Upper lobe of left lung (tissue), 6 donors: ENCODE results near the gene SERPINA5. TPM values are rescaled to one million over a fixed set of nuclear protein-coding genes. Genes with fewer than 3 reads are reported as not detected.
A peak's percentile ranks its signal among the peaks of the same experiment; 100 is the strongest.

Experiments
- ATAC-seq, 2 donors: fragments of 200-7000 bp; cut with Tn5 transposase; one replicate each; pipeline ENCODE4 v1.9.1; 2022; ENCODE audit warnings: mild to moderate bottlenecking in 2 of 2, moderate library complexity in 2 of 2; ENCODE audit not compliant: low FRiP score in 2 of 2
- DNase-seq, 2 donors: peaks; one replicate each; pipeline ENCODE4 v3.0.0-alpha.2; 2019 to 2020
- H3K27ac ChIP-seq, 4 donors: fragments of 200-600 bp; sonication (generic); one replicate each; pipeline ENCODE4 v1.5.1; 2016 to 2019
- H3K27me3 ChIP-seq, 4 donors: fragments of 200-600 bp; sonication (generic); one replicate each; pipeline ENCODE4 v1.5.1; 2017 to 2019
- H3K36me3 ChIP-seq, 4 donors: fragments of 200-600 bp; sonication (generic); one replicate each; pipeline ENCODE4 v1.5.1; 2016 to 2019
- H3K4me1 ChIP-seq, 4 donors: fragments of 200-600 bp; sonication (generic); one replicate each; pipeline ENCODE4 v1.5.1; 2018 to 2019
- H3K4me3 ChIP-seq, 4 donors: fragments of 200-600 bp; sonication (generic); one replicate each; pipeline ENCODE4 v1.5.1; 2017 to 2019; ENCODE audit warnings: mild to moderate bottlenecking in 2 of 4, moderate library complexity in 1 of 4
- H3K9me3 ChIP-seq, 4 donors: fragments of 200-600 bp; sonication (generic); one replicate each; pipeline ENCODE4 v1.5.1; 2018 to 2019
- EP300 ChIP-seq, 4 donors: sonication (generic); formaldehyde crosslinking; IDR thresholded peaks; one replicate each; pipeline ENCODE4 v1.5.1; 2017; ENCODE audit warnings: antibody characterized with exemption in 4 of 4, control low read depth in 2 of 4
- POLR2A ChIP-seq, 4 donors: fragments of 450-650 bp; IDR thresholded peaks; one replicate each; pipeline ENCODE4 v1.5.1; 2016 to 2017; ENCODE audit warnings: antibody characterized with exemption in 4 of 4, mild to moderate bottlenecking in 2 of 4
- POLR2AphosphoS5 ChIP-seq, 2 donors: sonication (generic); formaldehyde crosslinking; IDR thresholded peaks; one replicate each; pipeline ENCODE4 v1.5.1; 2017; ENCODE audit warnings: antibody characterized with exemption in 2 of 2
- WGBS, 2 donors: methylation state at CpG; one replicate each; pipeline ENCODE4 v1.1.5; 2017 to 2018; 5-methylcytosine and 5-hydroxymethylcytosine counted together
- total RNA-seq, 6 donors: library from RNA; depleted of rRNA in 4 of 6; stranded (reverse); fragments of >200 nt in 4 of 6; gene quantifications; one replicate each; pipeline versions ENCODE4 v1.1.0 to v1.2.1, GENCODE V29; 2016 to 2021
- TF ChIP-seq, protein P1 (sequence below), 6 experiments: fragments of 450-650 bp in 4 of 6; fragments of 200-600 bp in 2 of 6; sonication (generic) in 2 of 6; IDR thresholded peaks; one replicate each; pipeline ENCODE4 v1.5.1; 2016 to 2019; ENCODE audit warnings: antibody characterized with exemption in 6 of 6
- donor health status: DM: no; HTN: no; CAD: no; lungs with moderate emphysema.
- donor health status: DM: no; HTN: yes; CAD: no; lungs with severe emphysema.

SERPINA5 gene
- total RNA-seq, 6 donors from 2014 or later: 1.2 to 2.5 (median 1.5) TPM; not detected in 3

DNA sequence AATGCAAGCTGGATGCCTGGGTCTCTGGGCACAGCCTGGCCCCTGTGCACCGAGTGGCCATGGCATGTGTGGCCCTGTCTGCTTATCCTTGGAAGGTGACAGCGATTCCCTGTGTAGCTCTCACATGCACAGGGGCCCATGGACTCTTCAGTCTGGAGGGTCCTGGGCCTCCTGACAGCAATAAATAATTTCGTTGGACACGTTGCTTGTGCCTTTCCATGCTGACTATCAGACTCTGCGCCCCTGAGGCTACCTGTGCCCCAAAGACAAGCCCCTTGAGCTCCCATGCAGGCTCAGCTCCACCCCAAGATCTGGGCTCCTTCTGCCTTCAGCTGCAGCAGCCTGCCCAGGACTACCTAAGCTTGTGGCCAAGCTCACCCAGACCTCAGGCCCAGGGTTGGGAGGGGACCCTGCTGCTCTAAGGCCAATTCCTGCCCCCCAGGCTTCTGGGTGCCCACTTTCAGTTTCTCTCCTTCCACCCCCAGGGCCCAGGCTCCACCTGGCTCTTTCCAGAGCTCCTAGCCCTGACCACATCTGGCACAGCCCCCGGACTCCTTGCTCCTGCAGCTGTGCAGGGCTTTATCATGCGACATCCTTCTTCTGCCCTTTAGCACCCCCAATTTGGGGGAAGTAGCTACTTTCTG, 42.8 kb downstream of the SERPINA5 start:
- no peak for DNase-seq

GRCh38 chr14:94624537-94625352, 43.5 kb downstream of the SERPINA5 start:
- Histone ChIP-seq H3K4me3 (no peak overlapping the region), H3K4me1 (no peaks in the 10 kb centered on the region), H3K27ac (no peak overlapping the region), H3K9me3 (no peaks in the 10 kb centered on the region), H3K27me3 (no peaks in the 10 kb centered on the region), H3K36me3 (peaks cover 0 to 5% (median 0%) of the 10 kb centered on the region in 4 donors)
- ATAC-seq (no peak), DNase-seq (no peak)
- 76 to 87% methylated on average over 8 to 10 of the region's 10 CpGs for WGBS, 2 donors
- TF ChIP-seq POLR2AphosphoS5 (IDR thresholded peaks at IDR 0.05): no peak
- TF ChIP-seq, protein P1, sequence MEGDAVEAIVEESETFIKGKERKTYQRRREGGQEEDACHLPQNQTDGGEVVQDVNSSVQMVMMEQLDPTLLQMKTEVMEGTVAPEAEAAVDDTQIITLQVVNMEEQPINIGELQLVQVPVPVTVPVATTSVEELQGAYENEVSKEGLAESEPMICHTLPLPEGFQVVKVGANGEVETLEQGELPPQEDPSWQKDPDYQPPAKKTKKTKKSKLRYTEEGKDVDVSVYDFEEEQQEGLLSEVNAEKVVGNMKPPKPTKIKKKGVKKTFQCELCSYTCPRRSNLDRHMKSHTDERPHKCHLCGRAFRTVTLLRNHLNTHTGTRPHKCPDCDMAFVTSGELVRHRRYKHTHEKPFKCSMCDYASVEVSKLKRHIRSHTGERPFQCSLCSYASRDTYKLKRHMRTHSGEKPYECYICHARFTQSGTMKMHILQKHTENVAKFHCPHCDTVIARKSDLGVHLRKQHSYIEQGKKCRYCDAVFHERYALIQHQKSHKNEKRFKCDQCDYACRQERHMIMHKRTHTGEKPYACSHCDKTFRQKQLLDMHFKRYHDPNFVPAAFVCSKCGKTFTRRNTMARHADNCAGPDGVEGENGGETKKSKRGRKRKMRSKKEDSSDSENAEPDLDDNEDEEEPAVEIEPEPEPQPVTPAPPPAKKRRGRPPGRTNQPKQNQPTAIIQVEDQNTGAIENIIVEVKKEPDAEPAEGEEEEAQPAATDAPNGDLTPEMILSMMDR (IDR thresholded peaks at IDR 0.05): no peak

More for the DNA sequence above, 42.8 kb downstream of the SERPINA5 start:
- H3K4me1 ChIP-seq: no peaks in the 10 kb centered on the region
- H3K9me3 ChIP-seq: peaks cover 0 to 4% (median 2%) of the 10 kb centered on the region in 4 donors
- H3K27ac ChIP-seq: no peak overlapping the region
- TF ChIP-seq, protein P1 (IDR thresholded peaks at IDR 0.05): no peak
- TF ChIP-seq POLR2A (IDR thresholded peaks at IDR 0.05): no peak
- TF ChIP-seq EP300 (IDR thresholded peaks at IDR 0.05): no peak
- TF ChIP-seq POLR2AphosphoS5 (IDR thresholded peaks at IDR 0.05): no peak
- H3K27me3 ChIP-seq: no peaks in the 10 kb centered on the region
- peaks cover 0 to 5% (median 0%) of the 10 kb centered on the region in 4 donors for H3K36me3 ChIP-seq
- peak in 1 of 2 donors; percentile 3 for ATAC-seq
- H3K4me3 ChIP-seq: no peak overlapping the region
- WGBS, 2 donors: 76 to 84% methylated on average over 4 to 7 of the region's 7 CpGs

DNA sequence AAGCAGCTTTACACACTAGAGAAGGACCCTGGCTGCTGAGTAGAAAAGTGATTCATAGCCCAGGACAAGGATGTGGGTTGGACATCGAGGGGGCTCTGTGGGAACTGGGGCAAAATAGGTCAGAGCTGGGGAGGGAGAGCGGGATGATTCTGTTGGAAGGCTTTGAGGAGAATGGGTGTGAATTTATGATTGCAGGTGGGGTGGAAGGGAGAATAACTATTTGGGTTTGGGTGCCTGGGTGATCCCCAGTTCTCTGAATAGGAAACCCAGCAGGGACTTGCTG, 44.1 kb downstream of the SERPINA5 start:
- no peak overlapping the region for H3K27ac ChIP-seq
- peaks cover 0 to 5% (median 0%) of the 10 kb centered on the region in 4 donors for H3K36me3 ChIP-seq
- H3K9me3 ChIP-seq: no peaks in the 10 kb centered on the region
- no peak overlapping the region for H3K4me3 ChIP-seq
- WGBS, 2 donors: 70 to 74% methylated on average over 2 of the region's 2 CpGs
- no peaks in the 10 kb centered on the region for H3K4me1 ChIP-seq
- DNase-seq: no peak
- TF ChIP-seq POLR2AphosphoS5 (IDR thresholded peaks at IDR 0.05): no peak
- TF ChIP-seq POLR2A (IDR thresholded peaks at IDR 0.05): no peak
- TF ChIP-seq EP300 (IDR thresholded peaks at IDR 0.05): no peak
- TF ChIP-seq, protein P1 (IDR thresholded peaks at IDR 0.05): no peak
- H3K27me3 ChIP-seq: no peaks in the 10 kb centered on the region
- ATAC-seq: no peak

DNA sequence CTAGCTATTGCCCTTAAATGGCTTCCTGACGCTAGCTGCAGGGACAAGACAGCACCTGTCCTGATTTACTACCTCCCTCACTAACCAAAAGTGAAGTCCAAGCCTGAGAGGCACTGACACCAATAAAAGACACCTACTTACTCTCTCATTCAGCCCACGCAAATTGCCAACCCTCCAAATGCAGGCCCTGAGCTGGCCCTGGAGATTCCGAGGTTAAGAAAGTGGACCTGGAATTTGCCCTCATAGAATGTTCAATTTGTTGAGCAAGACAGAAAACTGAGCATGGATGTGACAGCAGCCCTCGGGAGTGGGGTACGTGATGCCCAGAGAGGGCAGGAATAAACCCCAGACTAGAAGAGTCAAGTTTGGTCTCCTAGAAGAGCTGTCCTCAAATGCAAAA, 47.4 kb downstream of the SERPINA5 start:
- ATAC-seq (no peak), DNase-seq (no peak)
- Histone ChIP-seq H3K4me1 (no peaks in the 10 kb centered on the region), H3K4me3 (no peak overlapping the region), H3K27ac (no peak overlapping the region), H3K36me3 (no peaks in the 10 kb centered on the region), H3K27me3 (no peaks in the 10 kb centered on the region), H3K9me3 (no peaks in the 10 kb centered on the region)
- 81 to 88% methylated on average over 5 of the region's 5 CpGs for WGBS, 2 donors
- TF ChIP-seq EP300 (IDR thresholded peaks at IDR 0.05) (no peak), POLR2AphosphoS5 (IDR thresholded peaks at IDR 0.05) (no peak), POLR2A (IDR thresholded peaks at IDR 0.05) (no peak)
- TF ChIP-seq, protein P1 (IDR thresholded peaks at IDR 0.05): no peak
